ENCODE measurements around the gene MN1.
A peak's percentile ranks its signal among the peaks of the same experiment; 100 is the strongest.

MN1 gene

DNA sequence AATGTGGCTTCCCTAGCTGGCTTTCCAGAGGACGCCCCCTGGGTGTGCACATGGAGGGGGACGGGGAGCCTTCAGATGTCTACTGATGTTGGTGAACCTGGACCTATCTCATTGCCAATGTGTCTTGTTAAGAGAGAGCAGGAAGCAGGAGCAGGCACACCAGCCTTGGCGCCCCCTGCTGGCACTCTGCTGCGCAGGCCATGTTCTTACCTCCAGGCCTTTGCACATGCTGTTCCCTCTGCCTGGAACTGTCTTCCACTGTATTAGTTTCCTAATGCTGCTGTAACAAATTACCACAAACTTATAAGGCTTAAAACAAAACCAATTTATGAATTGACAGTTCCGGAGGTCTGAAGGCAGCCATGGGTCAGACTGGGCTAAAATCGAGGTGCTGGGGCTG is 23.6 kb upstream of the MN1 start:
- DNase-seq, result no peak

DNA sequence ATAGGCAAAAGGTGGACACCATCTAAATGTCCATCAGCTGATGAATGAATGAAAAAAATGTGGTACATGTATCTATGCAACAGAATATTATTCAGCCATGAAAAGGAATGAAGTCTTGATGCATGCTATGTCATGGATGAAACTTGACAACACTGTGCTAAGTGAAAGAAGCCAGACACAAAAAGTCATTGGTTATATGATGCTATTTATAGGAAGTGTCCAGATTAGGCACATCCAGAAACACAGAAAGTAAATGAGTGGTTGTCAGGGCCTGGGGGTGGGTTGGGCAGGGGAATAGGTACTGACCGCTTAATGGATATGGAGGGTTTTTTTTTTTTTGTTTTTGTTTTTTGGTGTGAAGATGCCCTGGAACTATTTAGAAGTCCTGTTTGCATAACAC is 21.7 kb upstream of the MN1 start:
- DNase-seq, result no peak

DNA sequence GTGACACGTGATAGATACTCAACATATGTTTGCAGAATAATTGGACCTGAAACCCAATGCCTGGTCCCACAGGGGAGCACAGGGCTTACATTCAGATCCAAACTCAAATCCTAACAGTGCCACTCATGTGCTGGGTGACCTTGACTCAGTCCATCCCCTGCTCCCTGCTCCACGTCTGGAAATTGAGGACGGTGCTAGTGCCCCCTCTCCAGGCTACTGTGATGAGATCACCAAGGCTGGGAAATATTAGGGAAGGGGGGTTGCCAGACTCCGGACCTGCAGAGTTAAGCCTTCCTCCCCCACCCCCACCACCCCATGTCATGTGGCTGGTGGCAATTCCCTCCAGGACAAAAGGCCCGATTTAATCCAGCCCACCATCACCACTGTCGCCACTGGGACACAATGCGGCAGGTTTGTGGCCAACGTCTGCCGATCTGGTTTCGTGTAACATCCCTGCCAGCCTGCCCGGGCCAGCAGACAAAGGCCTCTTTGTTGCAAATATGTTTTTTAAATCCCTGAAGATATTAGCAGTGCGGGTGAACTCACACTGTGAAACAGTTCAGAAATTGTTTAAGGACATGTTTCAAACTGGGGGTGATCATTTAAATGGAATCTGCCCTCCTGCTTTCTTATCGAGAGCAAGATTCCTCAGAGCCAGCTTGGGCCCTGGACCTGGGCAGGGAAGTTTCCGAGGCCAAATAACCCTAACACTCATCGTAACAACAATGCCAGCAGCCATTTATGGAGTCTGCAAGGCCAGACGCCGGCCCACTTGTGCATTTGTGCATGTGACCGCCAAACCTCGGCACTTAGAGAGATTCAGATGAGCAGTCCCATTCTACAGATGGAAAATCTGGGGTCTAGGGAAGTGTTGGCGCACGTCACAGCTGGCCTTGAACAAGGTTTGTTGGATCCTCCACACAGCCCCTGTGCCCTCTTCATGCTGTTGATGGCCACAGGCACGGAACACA is 19.6 kb upstream of the MN1 start:
- no peak for DNase-seq

DNA sequence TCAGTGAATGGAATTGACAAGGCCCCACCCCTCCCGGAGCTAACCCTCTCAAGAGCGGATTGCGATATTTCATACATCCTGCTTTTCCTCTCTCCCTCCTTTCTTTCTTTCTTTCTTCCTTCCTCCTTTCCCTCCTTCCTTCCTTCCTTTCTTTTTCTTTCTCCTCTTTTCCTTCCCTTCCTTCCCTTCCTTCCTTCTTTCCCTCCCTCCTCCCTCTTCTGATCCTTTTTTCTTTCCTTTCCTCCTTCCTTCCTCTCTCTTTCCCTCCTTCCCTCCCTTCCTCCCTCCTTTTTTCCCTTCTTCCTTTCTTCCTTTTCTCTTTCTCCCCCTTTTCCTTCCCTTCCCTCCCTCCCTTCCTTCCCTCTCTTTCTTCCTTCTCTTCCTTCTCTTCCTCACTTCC is 15.0 kb upstream of the MN1 start:
- no peak for DNase-seq

DNA sequence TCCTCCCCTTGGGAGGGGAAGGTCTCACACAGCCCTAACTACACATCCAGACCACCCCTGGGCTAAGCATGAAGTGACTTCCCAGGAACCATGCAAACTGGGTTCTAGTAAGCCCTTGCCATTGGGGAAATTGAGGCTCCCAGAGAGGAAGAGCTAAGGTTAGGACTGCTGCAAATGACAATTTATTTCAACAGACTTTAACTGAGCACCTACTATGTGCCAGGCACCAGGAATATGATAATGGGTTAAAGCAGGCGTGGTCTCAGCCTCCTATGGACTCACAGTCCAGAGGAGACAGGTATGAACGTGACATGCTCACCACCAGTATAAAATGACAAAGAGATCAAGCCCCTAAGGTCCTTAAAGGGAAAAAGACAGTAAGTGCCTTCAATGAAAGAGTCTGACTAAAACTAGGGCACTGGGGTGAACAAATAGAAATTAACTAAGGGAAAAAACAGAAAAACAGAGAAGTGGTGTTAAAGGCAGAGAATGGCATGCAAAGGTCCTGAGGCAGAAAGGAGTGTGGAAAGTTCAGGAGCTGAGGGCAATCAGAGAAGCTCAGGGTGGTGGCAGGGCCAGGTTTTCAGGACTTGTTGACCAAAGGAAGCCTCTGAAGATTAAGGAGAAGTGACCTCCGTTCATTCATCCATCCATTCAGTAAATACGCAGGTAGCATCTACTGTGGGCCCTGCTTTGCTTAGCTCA is 14.4 kb upstream of the MN1 start:
- no peak for DNase-seq

DNA sequence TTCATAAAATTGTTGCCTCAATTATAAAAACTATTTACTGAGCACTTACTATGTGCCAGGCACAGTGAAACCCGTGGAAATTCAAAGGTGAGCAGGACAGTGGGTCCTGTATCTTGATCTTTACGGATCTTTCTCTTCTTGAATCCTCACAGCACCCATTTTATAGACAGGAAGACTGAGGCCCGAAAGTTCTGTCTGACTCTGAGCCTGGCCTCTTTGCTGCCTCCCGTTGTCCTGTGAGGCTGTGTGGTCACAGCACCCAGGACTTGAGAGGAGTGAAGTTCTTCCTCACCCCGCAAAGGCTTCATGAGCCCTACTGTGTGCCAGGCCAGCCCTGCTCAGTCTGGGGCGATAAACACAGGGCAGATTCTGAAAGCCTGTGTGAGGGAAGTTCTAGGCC is 13.4 kb upstream of the MN1 start:
- no peak for DNase-seq

DNA sequence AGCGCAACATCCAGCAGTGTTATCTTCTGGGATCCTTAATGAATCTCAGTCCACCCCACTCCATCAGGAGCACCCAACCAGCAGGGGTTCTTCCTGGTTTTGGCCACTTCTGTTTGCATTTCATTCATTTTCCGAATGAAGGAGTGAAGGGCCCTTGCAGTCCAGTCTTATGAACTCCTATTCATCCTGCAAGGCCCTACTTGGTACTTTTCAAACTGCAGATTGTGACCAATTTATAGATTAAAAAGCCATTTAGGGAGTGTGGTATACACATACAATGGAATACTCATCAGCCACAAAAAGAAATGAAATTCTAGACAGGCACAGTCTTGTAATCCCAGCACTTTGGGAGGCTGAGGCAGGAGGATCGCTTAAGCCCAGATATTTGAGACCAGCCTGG is 10.2 kb upstream of the MN1 start:
- no peak for DNase-seq

DNA sequence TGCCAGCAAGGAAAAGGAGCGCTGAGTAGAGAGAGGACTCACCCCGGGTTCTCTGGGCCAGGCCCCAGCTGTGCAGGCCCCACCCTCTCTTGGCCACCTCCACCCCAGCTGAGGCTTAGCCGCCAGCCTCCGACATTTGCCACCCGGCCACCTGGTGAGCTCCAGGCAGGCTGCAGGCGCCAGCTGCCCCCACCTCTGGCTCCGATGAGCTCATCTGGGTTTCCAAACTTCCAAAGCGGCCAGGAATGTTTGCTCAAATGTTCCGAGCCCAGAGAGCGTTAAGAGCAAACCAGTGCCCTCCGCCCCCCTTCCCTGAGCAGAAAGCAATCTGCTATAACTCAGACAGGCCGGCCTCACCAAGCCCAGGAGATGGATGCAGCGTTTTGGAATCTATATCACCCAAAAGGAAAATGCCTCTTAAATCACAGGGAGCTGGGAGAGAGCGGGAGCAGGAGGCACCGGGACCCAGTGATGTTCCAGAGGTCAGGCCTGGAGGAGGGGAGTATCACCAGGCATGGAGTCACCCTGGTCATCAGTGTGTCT is 9.1 kb upstream of the MN1 start:
- DNase-seq, result peak; percentile 20

DNA sequence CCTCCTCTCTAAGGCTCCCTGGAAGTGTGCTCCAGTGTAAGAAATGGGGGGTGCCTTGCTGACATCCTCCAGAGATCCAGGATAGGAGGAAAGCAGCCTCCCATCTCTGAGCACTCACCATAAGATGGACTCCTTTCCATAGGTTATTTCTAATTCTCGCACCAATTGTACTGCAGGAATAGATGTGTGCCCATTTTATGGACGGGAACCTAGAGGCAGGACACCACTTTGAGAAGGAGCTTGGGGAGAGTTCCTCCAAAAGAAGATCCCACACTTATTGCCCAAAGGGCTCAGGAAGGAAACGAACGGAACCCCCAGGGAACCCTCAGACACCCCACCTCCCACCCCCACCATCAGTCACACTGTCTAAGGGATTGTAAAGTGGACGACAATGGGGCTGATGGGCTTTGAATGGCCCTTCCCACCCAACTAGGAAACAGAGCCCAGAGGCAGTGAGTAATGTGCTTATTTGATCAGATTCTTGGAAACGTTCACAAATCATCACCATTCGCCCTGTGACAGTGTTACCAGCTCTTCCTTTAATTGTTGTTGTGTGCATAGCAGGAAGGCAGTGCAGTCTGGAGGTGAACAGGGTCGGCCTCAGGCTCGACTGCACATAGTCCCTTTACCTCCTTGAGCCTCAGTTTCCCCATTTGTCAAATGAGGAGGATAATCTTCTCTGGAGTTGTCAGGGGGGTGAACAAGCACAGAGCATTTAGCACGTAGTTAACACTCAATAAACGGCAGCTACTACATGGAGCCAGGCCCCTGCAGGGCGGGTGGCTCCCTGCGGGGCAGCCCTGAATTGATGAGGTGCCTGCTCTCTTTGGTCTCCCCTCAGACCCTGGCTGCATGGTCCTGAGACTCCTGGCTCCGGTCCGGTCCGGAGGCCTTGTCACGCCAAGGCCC is 8.4 kb upstream of the MN1 start:
- no peak for DNase-seq

DNA sequence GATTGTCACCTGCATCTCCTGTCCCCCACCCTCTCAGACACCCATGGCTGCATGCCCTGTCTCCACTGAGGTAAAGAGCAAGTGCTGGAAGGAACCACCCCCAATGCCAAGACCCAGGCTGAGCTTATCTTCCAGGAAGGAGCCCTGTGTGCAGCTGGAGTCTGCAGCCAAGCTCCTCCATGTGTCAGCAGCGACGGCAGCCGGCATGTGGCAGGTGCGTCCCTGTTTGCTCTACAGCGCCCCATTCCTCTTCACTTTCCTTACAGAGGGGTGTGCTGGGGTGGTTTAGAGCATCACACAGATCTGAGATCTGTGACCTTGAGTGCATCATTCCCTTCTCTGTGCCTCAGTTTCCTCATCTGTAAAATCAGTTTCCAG is 7.7 kb upstream of the MN1 start:
- DNase-seq, result peak; percentile 21

DNA sequence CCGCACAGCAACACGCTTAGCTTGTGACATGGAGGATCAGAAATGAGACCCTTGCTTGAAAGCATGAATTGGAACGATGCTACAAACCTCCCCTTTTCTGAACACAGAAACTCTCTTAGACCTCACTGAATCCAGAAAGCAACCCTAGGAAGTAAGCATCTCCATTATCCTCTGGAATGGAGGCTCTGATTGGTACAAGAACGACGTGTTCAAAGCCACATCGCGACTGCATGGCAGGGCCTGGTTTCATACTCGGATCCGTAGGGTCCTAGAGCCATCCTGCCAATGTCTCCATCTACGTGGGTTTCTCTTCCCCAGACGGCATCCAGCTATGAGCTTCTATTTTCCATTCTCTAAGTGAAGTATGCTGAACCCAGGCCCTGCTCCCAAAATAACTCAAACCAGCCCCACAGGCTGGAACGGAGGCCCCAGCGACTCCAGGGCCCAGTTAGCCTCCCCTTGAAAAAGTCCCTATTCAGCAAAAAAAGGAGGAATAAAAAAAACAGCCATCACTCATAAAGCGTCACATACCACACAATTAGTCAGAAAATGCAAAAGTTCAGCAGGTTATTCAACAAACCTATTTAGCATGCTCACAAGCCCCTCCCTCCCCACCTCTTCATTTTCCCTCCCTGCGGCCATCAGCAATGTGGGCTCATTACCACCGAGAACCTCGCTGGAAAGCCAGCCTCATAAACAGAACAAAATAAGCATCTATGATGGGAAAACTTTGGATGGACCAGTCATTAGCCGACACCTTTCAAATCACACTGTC is 7.1 kb upstream of the MN1 start:
- DNase-seq, result no peak

DNA sequence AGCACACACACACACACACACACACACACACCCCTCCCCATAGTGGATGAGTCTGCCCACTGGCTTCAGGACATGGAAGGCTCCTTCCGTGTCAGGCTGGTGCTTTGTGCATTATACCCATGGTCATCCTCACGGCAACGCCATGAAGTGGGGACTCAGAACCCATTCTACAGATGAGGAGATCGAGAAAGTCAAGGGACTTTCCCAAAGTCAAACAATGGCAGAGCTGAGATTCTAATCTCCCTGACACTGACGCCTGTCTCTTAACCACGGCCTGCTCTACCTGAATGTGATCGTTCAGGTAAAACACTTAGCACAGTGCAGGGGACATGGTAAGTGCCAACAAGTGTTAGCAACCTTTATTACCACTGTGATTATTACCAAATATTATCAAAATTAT is 4.3 kb upstream of the MN1 start:
- no peak for DNase-seq

DNA sequence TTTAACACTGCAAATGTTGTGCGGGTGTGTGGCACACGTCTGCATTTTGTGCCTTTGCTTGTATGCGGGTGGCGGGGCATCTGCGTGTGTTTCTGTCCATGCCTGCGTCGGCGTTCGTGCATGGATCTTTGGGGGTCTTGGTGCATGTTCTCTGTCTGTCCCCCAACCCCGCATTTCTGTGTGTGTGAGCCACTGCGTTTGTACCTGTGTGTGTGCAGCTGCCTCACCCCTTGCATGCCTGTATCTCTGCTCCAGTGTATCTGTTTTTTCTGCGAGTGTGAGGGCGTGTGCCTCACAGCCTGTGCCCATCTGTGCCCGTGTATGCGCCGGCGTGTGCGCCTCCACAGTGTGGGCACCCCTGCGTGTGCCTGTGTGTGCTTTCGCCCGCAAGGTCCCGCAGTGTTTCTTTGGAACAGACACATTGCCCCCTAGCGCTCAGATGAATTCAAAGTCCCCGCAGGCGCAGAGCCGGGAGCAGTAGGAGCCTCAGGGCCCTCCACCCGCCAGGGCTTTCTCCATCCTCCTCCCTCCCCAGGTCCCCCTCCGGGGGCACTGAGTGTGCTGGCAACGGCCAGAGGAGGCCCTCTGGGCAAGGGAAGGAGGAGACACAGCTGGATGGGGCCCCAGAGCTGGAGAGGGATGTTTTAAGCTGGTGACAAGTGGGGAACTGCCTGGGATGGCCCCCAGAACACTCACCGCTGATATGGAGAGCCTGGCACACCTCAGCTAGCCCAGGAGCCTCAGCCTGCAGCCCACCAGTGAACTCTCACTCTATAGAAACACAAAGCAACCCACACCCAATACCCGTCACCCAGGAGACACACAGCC is 3.1 kb upstream of the MN1 start:
- DNase-seq, result peak; percentile 26

DNA sequence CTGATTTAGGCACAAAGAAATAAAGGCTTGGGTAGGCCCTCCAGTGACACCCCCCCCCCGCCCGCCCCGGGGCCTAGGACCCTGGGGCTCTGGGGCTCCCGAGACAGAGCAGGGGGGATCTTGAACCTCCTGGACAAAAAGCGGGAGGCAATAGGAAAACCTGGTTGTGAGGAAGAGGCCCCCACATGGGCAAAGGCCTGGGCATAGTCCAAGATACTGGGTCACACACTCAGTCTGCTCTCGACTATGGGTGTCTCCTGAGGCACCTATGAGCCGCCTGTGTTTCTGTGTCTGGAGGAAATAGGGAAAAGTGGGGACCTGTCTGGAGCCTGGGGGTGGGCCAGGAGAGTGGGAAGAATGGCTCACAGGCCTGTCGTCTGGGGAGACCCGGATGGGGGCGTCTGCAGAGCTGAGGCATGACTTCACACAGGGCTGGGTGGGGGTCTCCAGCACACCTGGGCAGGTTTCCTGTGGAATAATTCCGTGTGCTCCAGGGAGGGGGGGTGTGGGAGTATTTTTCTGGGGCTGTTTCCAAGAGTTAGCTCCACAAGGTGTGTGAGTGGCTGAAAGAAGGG is 2.4 kb upstream of the MN1 start:
- DNase-seq, result no peak

DNA sequence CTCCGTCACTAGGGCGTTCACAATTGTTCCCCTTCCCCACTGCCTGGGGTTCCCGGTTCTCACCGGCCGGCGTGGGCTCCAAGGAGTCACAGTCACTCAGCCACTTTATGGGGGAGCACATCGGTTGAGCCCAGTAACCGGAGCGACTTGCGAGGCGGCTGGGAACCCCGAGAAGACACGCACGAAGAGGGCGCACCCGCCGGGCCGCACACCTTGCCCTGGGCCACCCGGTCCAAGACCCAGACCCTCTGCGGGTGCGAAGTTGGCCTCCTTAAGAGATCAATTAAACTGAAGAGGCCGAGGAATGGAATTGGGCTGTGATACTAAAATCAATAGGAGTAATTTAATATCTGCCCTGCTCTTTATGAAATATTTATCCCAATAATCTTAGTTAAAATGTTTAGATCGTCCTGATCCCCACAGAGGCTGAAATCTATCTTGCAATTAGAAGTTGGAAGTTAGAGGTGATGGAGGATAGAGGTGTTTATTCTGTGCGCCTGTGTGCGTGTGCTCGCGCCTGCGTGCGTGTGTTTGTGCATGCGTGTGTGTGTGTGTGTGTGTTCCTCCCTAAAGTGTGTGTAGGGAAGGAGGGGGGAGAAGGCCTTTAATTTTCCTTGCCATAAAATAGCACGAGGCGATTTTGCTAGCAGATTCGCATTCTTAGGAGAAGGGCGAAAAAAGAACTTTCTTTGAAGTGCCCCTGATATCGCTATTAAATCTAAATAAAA is 954 bp upstream of the MN1 start:
- no peak for DNase-seq

DNA sequence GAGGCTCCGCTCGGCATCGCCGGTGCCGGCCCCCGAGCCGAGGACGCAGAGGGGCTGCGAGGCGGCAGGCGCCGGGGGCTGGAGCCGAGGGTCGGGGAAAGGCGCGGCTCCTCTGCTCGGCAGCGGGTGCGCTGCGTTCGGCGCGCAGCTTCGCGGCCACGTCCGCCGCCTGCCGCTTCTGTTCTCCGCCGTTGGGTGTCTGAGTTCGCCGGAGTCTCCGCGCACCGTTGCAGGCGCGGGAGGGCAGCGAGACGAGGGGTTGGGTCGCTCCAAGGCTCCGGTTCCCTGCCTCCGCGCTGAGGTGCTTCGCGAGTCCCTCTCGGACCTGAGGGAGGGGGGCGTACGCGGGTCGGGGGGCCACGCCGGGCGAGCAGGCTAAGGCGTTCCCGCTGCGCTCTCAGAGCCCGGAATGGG is 347 bp downstream of the MN1 start:
- no peak for DNase-seq

DNA sequence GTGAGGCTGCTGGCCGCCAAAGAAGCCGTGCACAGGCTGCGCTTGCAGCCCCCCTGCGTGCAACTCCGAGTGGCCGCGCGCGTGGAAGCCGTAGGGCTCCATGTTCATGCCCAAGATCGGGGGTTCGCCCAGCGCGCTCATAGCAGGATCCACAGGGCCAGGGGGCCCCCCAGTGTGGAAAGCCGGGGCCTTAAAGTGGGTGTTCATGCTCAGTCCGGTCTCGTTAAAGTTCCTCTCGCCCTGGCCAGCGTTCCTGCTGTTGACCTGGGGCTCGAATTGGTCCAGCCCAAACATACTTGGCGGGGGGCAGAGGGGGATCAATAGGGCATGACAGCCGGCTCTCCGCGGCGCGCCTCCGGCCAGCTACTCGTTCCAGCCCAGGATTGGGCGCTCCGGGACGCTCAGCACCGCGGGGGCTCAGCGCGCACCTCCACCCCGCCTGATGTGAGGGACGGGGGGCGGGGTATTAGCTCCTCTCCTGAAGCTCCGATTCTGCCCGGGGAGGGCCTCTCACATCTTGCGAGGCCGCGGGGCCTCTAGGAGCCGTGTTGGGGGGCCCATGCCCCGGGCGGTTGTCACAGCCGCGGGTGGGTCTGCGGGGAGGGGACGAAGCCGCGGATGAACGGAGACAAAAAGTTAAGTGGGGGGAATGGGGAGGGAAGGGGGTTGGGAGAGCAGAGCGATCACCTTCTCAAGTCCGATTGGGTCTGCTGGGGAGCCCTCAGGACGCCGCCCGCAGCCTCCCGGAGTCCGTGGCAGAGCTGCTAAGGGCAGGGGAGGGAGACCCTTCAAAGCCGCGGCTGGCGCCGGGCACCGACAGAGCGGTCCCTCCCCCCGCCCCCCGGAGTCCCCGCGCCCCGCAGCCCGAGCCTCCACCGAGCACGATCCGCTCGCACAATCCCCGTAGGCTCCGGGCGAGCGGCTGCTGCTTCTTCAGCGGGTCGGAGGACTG is 1.0 kb downstream of the MN1 start:
- no peak for DNase-seq

DNA sequence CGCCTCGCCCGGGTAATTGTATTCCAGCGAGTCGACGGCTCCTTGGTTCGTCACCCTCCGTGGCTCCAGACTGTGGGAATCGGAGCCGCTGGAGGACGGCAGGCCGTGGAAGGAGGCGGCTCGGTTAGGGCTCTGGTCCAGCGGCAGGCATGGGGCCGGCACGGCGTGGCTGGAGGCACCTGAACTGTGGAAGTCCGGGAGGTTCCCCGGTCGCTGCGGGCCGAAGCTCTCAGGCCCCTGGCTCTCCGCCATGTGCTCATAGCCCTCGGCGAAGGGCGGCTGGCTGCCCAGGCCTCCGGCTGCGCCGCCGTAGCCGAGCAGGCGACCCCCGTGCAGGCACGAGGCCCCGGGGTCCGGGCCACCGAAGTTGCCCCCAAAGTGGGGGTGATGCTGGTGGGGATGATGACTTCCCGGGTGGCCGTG is 1.7 kb downstream of the MN1 start:
- no peak for DNase-seq

All from NCI-H1092 (cell line).